Caco-2 (cell line): ENCODE data around the gene PHGDH. TPM values are rescaled to one million over a fixed set of nuclear protein-coding genes. Genes with fewer than 3 reads are reported as not detected.

ENCODE experiments used
- BruUV-seq: library from RNA; stranded (reverse); fragments of 400-500 nt; replicated peaks from 2 replicates; lab custom pipeline; 2021; lab: Mats Ljungman, UMichigan
- CTCF ChIA-PET: fragments of 300-600 bp; sonication (Branson Sonifier 250); formaldehyde crosslinking; loops from one replicate; lab custom pipeline; 2022; ENCODE audit warnings: antibody characterized with exemption; lab: Charles Lee
- POLR2A ChIA-PET: fragments of 300-600 bp; sonication (Branson Sonifier 250); formaldehyde crosslinking; loops from one replicate; lab custom pipeline; 2022; ENCODE audit warnings: antibody characterized with exemption; lab: Charles Lee
- DNase-seq, 2 experiments: peaks; one replicate each; pipeline versions ENCODE4 v3.0.0 to v3.0.0-alpha.2; 2020 to 2022
- H3K27me3 ChIP-seq: replicated peaks from 2 replicates; pipeline ENCODE4 v1.6.0; 2011; ENCODE audit warnings: low read length; ENCODE audit not compliant: control insufficient read depth, insufficient read depth
- H3K36me3 ChIP-seq: 2 replicates; pipeline ENCODE4 v1.5.1; 2011; ENCODE audit warnings: low read length; ENCODE audit not compliant: control insufficient read depth, insufficient read depth
- H3K4me1 ChIP-seq: fragments of 250-450 bp; sonication (Bioruptor Pico); 2 replicates; pipeline ENCODE4 v1.5.1; 2020; ENCODE audit warnings: mild to moderate bottlenecking
- H3K4me3 ChIP-seq: 2 replicates; pipeline ENCODE4 v1.5.1; 2011; ENCODE audit warnings: low read depth, mild to moderate bottlenecking, control low read depth, low read length
- H3K9me3 ChIP-seq: fragments of 250-450 bp; sonication (Bioruptor Pico); 2 replicates; pipeline ENCODE4 v1.5.1; 2020; ENCODE audit warnings: mild to moderate bottlenecking, moderate library complexity
- H3K27ac Mint-ChIP-seq: one replicate; pipeline ENCODE4 v1.8.0; 2022; ENCODE audit warnings: mixed read lengths; ENCODE audit not compliant: unreplicated experiment
- H3K27me3 Mint-ChIP-seq: one replicate; pipeline ENCODE4 v1.8.0; 2022; ENCODE audit warnings: mixed read lengths; ENCODE audit not compliant: insufficient read depth, unreplicated experiment
- H3K36me3 Mint-ChIP-seq: one replicate; pipeline ENCODE4 v1.8.0; 2022; ENCODE audit warnings: mild to moderate bottlenecking, mixed read lengths; ENCODE audit not compliant: insufficient read depth, unreplicated experiment
- H3K4me1 Mint-ChIP-seq: one replicate; pipeline ENCODE4 v1.8.0; 2022; ENCODE audit warnings: low read depth, mixed read lengths; ENCODE audit not compliant: unreplicated experiment
- H3K4me3 Mint-ChIP-seq: one replicate; pipeline ENCODE4 v1.8.0; 2022; ENCODE audit warnings: mild to moderate bottlenecking, moderate library complexity, mixed read lengths; ENCODE audit not compliant: unreplicated experiment
- H3K9me3 Mint-ChIP-seq: one replicate; pipeline ENCODE4 v1.8.0; 2022; ENCODE audit warnings: mixed read lengths; ENCODE audit not compliant: unreplicated experiment
- CTCF ChIP-seq, 2 experiments: fragments of 200-600 bp in 1 of 2; IDR thresholded peaks; 1 replicate in 1 of 2; 2 replicates in 1 of 2; pipeline versions ENCODE4 v1.5.1 to v1.8.0; 2011 to 2022; ENCODE audit warnings: antibody characterized with exemption in 1 of 2, control low read depth in 1 of 2, inconsistent platforms in 1 of 2, low read depth in 1 of 2, low read length in 1 of 2, mild to moderate bottlenecking in 1 of 2, moderate library complexity in 1 of 2; ENCODE audit not compliant: insufficient read depth in 1 of 2, severe bottlenecking in 1 of 2, unreplicated experiment in 1 of 2
- intact Hi-C: fragments of 100-400 bp; cut with micrococcal nuclease; formaldehyde crosslinking; loops from one replicate; pipeline ENCODE4 v1.10.0; 2022; ENCODE audit not compliant: unreplicated experiment
- total RNA-seq: library from RNA; stranded (reverse); gene quantifications from 2 replicates; pipeline ENCODE4 v1.2.3, GENCODE V29; 2022

Gene PHGDH
- total RNA-seq, 1 experiment from 2014 or later: 410 TPM

GRCh38 chr1:119712342-119713038 is 756 bp downstream of the PHGDH start:
- no peaks in the 10 kb centered on the region for H3K27me3 Mint-ChIP-seq
- POLR2A ChIA-PET: interaction anchor here (0.6 to 1.8 kb wide), 8 partner anchors 12 to 347 kb away, joined by 3 to 9 read pairs (median 4); partner anchors contain the start of gene ZNF697
- peak; percentile 89 to 91 for DNase-seq
- Histone ChIP-seq H3K27me3 (no peaks in the 10 kb centered on the region), H3K4me1 (peaks cover 18% of the 10 kb centered on the region), H3K4me3 (peak overlapping the region; percentile 69), H3K9me3 (no peaks in the 10 kb centered on the region), H3K36me3 (no peaks in the 10 kb centered on the region)
- CTCF ChIA-PET: interaction anchor here (1.0 kb wide), 1 partner anchor 37 kb away, joined by 3 read pairs; no protein-coding TSS in a partner anchor
- no peak for TF ChIP-seq CTCF (IDR thresholded peaks at IDR 0.05; ENCODE audit: insufficient read depth in 1 of 2, low read depth in 1 of 2, low read length in 1 of 2, severe bottlenecking in 1 of 2, unreplicated experiment in 1 of 2)
- peaks cover 45% of the 10 kb centered on the region for H3K36me3 Mint-ChIP-seq
- peak overlapping the region; percentile 95 for H3K4me3 Mint-ChIP-seq
- BruUV-seq: no TSS peak
- peak overlapping the region; percentile 98 for H3K27ac Mint-ChIP-seq
- H3K4me1 Mint-ChIP-seq: peaks cover 15% of the 10 kb centered on the region
- intact Hi-C loops: loop anchor here (5.0 kb wide), 1 partner anchor 35 kb away; no protein-coding TSS in a partner anchor
- H3K9me3 Mint-ChIP-seq: no peaks in the 10 kb centered on the region

GRCh38 chr1:119713039-119713748 is 1.5 kb downstream of the PHGDH start:
- H3K4me1 Mint-ChIP-seq: peaks cover 20% of the 10 kb centered on the region
- peaks cover 45% of the 10 kb centered on the region for H3K36me3 Mint-ChIP-seq
- no peaks in the 10 kb centered on the region for H3K27me3 Mint-ChIP-seq
- H3K9me3 Mint-ChIP-seq: no peaks in the 10 kb centered on the region
- no peak for TF ChIP-seq CTCF (IDR thresholded peaks at IDR 0.05; ENCODE audit: insufficient read depth in 1 of 2, low read depth in 1 of 2, low read length in 1 of 2, severe bottlenecking in 1 of 2, unreplicated experiment in 1 of 2)
- peak overlapping the region; percentile 69 for H3K4me3 ChIP-seq
- H3K27ac Mint-ChIP-seq: peak overlapping the region; percentile 98
- BruUV-seq: TSS peak; percentile 50
- H3K9me3 ChIP-seq: no peaks in the 10 kb centered on the region
- H3K4me1 ChIP-seq: peaks cover 18% of the 10 kb centered on the region
- no peaks in the 10 kb centered on the region for H3K36me3 ChIP-seq
- peak overlapping the region; percentile 95 for H3K4me3 Mint-ChIP-seq
- DNase-seq: no peak
- ChIA-PET POLR2A (interaction anchor here (0.6 to 1.8 kb wide), 4 partner anchors 53 to 348 kb away, joined by 3 to 9 read pairs (median 4); partner anchors contain the start of gene ZNF697), CTCF (interaction anchor here (1.4 kb wide), 1 partner anchor 39 kb away, joined by 4 read pairs; no protein-coding TSS in a partner anchor)
- intact Hi-C loops: loop anchor here (5.0 kb wide), 1 partner anchor 36 kb away; no protein-coding TSS in a partner anchor
- H3K27me3 ChIP-seq: no peaks in the 10 kb centered on the region
